Breast epithelium (tissue), 4 donors: ENCODE data around the gene KIF22. TPM values are rescaled to one million over a fixed set of nuclear protein-coding genes. Genes with fewer than 3 reads are reported as not detected.

ENCODE experiments used
- DNase-seq, 2 donors: peaks; one replicate each; pipeline ENCODE4 v3.0.0-alpha.2; 2019; ENCODE audit warnings: low spot score in 2 of 2
- H3K27ac ChIP-seq, 2 donors: fragments of 200-600 bp; sonication (generic) in 1 of 2; one replicate each; pipeline ENCODE4 v1.5.1; 2016 to 2019; ENCODE audit warnings: mild to moderate bottlenecking in 1 of 2
- H3K27me3 ChIP-seq, 2 donors: fragments of 200-600 bp; sonication (generic) in 1 of 2; one replicate each; pipeline versions ENCODE4 v1.5.1 to v1.6.0; 2017 to 2019; ENCODE audit warnings: control low read depth in 1 of 2, mild to moderate bottlenecking in 1 of 2
- H3K36me3 ChIP-seq: fragments of 200-600 bp; one replicate; pipeline ENCODE4 v1.5.1; 2019
- H3K4me1 ChIP-seq, 2 donors: fragments of 200-600 bp; sonication (generic); one replicate each; pipeline ENCODE4 v1.5.1; 2016 to 2019; ENCODE audit warnings: control low read depth in 1 of 2
- H3K4me3 ChIP-seq, 3 donors: fragments of 200-600 bp; sonication (generic); 1 replicate in 2 of 3; 2 replicates in 1 of 3; pipeline ENCODE4 v1.5.1; 2016 to 2019; ENCODE audit warnings: mild to moderate bottlenecking in 3 of 3, moderate library complexity in 2 of 3
- H3K9me3 ChIP-seq, 2 donors: fragments of 200-600 bp; sonication (generic) in 1 of 2; one replicate each; pipeline ENCODE4 v1.5.1; 2016 to 2019; ENCODE audit warnings: control low read depth in 1 of 2
- POLR2A ChIP-seq: fragments of 450-650 bp; IDR thresholded peaks from one replicate; pipeline ENCODE4 v1.6.1; 2016; ENCODE audit warnings: antibody characterized with exemption, mild to moderate bottlenecking, moderate library complexity
- POLR2AphosphoS5 ChIP-seq, 3 donors: sonication (generic); formaldehyde crosslinking; IDR thresholded peaks; one replicate each; pipeline ENCODE4 v1.6.1; 2017; ENCODE audit warnings: antibody characterized with exemption in 3 of 3
- intact Hi-C: fragments of 100-400 bp; cut with DNase I; formaldehyde crosslinking; loops from one replicate; pipeline ENCODE4 v1.15.1; 2023; ENCODE audit warnings: low total_unique reads
- total RNA-seq, 3 donors: library from RNA; depleted of rRNA; stranded (reverse); fragments of >200 nt; gene quantifications; one replicate each; pipeline ENCODE4 v1.1.0, GENCODE V29; 2016
- TF ChIP-seq, protein P1 (sequence below), 3 donors: fragments of 450-650 bp; IDR thresholded peaks; one replicate each; pipeline ENCODE4 v1.5.1; 2016 to 2017; ENCODE audit warnings: antibody characterized with exemption in 3 of 3, mild to moderate bottlenecking in 3 of 3, moderate library complexity in 3 of 3

Gene KIF22
- total RNA-seq, 3 donors from 2014 or later: 16.3 to 50.2 (median 22.3) TPM

DNA sequence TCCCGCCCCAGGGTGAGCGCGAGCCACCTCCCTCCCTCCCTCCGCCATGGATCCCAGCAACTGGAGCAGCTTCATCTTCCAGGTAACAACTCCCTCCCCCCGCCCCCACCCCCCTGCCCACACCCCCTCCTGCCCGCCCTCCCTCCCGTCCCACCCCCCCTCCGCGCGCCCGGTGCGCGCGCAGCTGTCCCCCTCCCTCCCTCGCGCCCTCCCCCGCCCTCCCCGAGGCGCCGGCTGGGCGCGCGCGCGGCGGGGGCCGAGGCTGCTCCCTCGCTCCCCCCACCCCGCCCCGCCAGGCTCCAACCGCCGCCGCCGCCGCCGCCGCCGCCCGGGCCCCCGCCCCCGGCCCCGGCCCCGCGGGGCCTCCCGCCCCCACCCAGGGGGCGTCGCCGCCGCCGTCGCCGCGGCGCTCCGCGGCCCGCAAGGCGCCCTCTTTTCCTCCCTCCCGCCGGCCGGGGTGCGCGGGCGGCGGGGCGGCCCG, 15.6 kb downstream of the KIF22 start, which contains the start of gene MAZ:
TSS of gene MAZ (plus strand) at position 431 of the 481 bp plus-strand sequence. CDS start 173 bp downstream, outside the sequence.
- Histone ChIP-seq H3K9me3 (no peaks in the 10 kb centered on the region), H3K4me3 (peak within 1 kb of the TSS; percentile 83 to 84 (median 83)), H3K27ac (peak within 1 kb of the TSS; percentile 98 to 99), H3K36me3 (no peaks in the 10 kb centered on the region), H3K4me1 (peaks cover 8 to 31% of the 10 kb centered on the region in 2 donors), H3K27me3 (no peaks in the 10 kb centered on the region)
- intact Hi-C loops: loop anchor here (10.0 kb wide), 1 partner anchor 59 kb away; the partner anchor contains the start of gene CDIPT
- TF ChIP-seq POLR2AphosphoS5 (IDR thresholded peaks at IDR 0.05) (no peak), POLR2A (no peak)
- TF ChIP-seq, protein P1, sequence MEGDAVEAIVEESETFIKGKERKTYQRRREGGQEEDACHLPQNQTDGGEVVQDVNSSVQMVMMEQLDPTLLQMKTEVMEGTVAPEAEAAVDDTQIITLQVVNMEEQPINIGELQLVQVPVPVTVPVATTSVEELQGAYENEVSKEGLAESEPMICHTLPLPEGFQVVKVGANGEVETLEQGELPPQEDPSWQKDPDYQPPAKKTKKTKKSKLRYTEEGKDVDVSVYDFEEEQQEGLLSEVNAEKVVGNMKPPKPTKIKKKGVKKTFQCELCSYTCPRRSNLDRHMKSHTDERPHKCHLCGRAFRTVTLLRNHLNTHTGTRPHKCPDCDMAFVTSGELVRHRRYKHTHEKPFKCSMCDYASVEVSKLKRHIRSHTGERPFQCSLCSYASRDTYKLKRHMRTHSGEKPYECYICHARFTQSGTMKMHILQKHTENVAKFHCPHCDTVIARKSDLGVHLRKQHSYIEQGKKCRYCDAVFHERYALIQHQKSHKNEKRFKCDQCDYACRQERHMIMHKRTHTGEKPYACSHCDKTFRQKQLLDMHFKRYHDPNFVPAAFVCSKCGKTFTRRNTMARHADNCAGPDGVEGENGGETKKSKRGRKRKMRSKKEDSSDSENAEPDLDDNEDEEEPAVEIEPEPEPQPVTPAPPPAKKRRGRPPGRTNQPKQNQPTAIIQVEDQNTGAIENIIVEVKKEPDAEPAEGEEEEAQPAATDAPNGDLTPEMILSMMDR (IDR thresholded peaks at IDR 0.05): no peak
- DNase-seq: peak in 1 of 2 donors; percentile 93

- Histone ChIP-seq H3K9me3 (no peaks in the 10 kb centered on the region), H3K4me3 (peak overlapping the region; percentile 63 to 84 (median 83)), H3K27me3 (no peaks in the 10 kb centered on the region), H3K4me1 (peaks cover 8 to 31% of the 10 kb centered on the region in 2 donors), H3K27ac (peak overlapping the region; percentile 89 to 99), H3K36me3 (no peaks in the 10 kb centered on the region)
- intact Hi-C loops: loop anchor here (10.0 kb wide), 1 partner anchor 58 kb away; the partner anchor contains the start of gene CDIPT
- no peak for DNase-seq
- TF ChIP-seq POLR2AphosphoS5 (IDR thresholded peaks at IDR 0.05) (no peak), POLR2A (no peak)
- TF ChIP-seq, protein P1 (IDR thresholded peaks at IDR 0.05): no peak
Measured at GRCh38 chr16:29806641-29807425, 16.3 kb downstream of the KIF22 start.

- TF ChIP-seq, protein P1 (IDR thresholded peaks at IDR 0.05): peak; percentile 13 to 61 (median 47)
- peak; percentile 29 for TF ChIP-seq POLR2A
- TF ChIP-seq POLR2AphosphoS5 (IDR thresholded peaks at IDR 0.05): peak; percentile 79 to 88 (median 84)
- Histone ChIP-seq H3K4me3 (peak overlapping the region; percentile 63 to 84 (median 83)), H3K36me3 (no peaks in the 10 kb centered on the region), H3K27ac (peak overlapping the region; percentile 89 to 99), H3K27me3 (no peaks in the 10 kb centered on the region), H3K4me1 (peaks cover 8 to 31% of the 10 kb centered on the region in 2 donors), H3K9me3 (no peaks in the 10 kb centered on the region)
- intact Hi-C loops: loop anchor here (10.0 kb wide), 1 partner anchor 57 kb away; the partner anchor contains the start of gene CDIPT
- DNase-seq: peak; percentile 86 to 91
Measured at GRCh38 chr16:29807426-29808218, 17.1 kb downstream of the KIF22 start.

GRCh38 chr16:29808219-29808900, 17.8 kb downstream of the KIF22 start:
- TF ChIP-seq, protein P1 (IDR thresholded peaks at IDR 0.05): no peak
- TF ChIP-seq POLR2A: no peak
- no peak for TF ChIP-seq POLR2AphosphoS5 (IDR thresholded peaks at IDR 0.05)
- Histone ChIP-seq H3K4me1 (peaks cover 8 to 31% of the 10 kb centered on the region in 2 donors), H3K27ac (peak overlapping the region; percentile 89 to 99), H3K4me3 (peak overlapping the region; percentile 63 to 84 (median 83)), H3K9me3 (no peaks in the 10 kb centered on the region), H3K36me3 (no peaks in the 10 kb centered on the region), H3K27me3 (no peaks in the 10 kb centered on the region)
- DNase-seq: no peak
- intact Hi-C loops: loop anchor here (10.0 kb wide), 1 partner anchor 56 kb away; the partner anchor contains the start of gene CDIPT
